GM12801 (cell line): ENCODE measurements around the gene RNMT.

Experiments used
- TF ChIP-seq, protein P1 (sequence below): IDR thresholded peaks from one replicate; pipeline ENCODE4 v1.5.1; 2011; ENCODE audit warnings: control low read depth; ENCODE audit not compliant: insufficient read length; ENCODE audit errors: extremely low read depth

Gene RNMT

DNA sequence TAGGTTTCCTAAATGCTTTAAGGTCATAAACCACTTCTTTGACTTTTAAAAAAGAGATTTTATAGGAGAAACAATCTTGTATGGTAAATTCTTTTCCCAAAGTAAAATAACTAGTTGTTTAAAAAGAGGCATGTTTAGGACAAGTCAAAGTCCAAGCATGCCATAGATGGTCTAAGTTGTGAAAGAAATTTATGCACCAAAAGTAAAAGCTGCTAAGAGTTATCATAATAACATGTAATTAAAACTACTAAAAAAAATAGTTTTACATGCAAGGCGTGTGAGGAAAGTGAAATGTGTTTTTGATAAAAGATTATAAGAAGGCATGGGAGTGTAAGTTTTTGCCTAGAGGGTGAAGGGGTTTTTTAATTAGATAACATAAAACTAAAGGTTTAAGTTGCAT is 22.6 kb upstream of the RNMT start:
- TF ChIP-seq, protein P1, sequence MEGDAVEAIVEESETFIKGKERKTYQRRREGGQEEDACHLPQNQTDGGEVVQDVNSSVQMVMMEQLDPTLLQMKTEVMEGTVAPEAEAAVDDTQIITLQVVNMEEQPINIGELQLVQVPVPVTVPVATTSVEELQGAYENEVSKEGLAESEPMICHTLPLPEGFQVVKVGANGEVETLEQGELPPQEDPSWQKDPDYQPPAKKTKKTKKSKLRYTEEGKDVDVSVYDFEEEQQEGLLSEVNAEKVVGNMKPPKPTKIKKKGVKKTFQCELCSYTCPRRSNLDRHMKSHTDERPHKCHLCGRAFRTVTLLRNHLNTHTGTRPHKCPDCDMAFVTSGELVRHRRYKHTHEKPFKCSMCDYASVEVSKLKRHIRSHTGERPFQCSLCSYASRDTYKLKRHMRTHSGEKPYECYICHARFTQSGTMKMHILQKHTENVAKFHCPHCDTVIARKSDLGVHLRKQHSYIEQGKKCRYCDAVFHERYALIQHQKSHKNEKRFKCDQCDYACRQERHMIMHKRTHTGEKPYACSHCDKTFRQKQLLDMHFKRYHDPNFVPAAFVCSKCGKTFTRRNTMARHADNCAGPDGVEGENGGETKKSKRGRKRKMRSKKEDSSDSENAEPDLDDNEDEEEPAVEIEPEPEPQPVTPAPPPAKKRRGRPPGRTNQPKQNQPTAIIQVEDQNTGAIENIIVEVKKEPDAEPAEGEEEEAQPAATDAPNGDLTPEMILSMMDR, result no peak

DNA sequence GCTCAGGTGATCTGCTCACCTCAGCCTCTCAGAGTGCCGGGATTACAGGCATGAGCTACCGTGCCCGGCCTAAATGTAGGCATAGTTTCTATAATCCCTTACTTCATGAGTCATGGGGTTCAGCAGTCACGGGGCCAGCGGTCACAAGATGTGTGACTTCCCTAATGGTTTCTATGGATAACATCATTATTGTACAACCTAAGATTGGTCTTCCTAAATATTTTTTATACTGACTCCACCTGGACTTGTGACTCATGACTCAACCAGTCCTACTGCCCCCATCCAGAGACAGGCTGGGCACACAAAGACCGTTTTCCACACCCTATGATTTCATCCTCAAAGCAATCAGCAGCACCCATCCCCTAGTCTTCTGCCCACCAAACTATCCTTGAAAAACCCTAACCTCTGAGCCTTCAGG is 16.1 kb upstream of the RNMT start:
- TF ChIP-seq, protein P1, result no peak

DNA sequence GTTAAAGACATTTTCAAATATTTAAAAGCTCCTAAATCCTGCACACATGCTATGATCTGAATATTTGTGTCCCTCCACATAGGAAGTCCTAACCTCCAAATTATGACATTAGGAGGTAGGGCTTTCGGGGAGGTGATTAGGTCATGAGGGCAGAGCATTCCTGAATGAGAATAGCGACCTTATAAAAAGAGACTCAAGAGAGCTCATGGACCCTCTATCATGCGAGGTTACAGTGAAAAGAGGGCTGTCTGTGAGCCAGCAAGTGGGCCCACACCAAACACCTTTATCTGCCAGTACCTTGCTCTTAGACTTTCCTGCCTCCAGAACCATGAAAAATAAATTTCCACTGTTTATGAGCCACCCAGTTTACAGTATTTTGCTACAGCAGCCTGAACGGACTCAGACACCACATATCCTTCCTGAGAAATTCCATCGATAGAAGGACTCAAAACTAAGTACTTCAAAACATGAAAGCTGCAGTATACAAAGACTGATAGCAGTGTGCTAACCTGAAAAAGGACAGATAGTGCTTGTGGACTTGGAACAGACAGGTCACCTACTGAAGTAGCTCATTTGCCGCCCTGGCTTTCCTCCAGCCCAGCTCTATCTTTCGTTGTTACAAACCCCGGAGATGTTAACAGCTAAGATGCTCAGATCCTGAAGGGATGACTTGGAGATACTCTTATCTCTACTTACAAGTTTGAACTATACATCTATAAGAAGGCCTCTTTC is 13.9 kb upstream of the RNMT start:
- TF ChIP-seq, protein P1, result no peak

DNA sequence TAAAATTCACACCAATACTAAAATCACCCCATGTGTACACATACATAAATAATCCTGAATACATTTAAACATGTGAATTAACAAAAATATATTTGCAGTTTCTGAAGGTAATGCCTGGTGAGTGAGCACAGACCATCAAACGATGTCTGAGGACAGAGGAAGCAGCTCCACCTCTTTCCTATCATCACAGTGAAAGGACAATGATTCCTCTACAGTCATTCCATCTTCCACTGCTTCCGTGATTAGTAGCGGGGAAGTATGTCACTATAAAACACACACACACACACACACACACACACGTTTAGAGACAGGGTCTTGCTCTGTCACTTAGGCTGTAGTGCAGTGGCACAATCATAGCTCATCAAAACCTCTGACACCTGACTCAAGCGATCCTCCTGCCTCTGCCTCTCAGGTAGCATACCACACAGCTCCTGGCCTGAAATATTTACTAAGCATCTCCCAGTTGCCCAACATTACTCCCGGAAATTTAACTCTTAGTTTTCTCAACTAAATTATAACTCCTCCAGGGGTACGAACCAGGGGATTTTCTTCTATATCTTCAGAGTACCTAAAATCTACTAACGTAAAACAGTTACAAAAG is 12.9 kb upstream of the RNMT start:
- TF ChIP-seq, protein P1, result no peak

DNA sequence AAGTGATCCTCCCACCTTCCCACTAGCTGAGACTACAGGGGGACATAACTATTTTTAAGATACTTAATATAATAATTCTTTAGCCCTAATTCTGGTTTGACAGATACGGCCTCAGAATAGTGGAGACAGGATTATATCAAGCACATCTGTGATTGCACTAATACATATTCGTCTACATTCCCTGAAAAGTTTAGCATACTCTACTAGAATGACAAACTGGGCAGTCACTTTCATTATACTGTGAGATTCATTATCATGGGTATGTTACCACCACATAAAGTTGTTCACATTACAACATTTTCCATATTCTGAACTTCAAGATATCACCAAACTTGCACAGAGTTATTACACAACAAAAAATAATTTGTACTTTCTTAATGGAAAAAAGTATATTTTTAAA is 11.1 kb upstream of the RNMT start:
- TF ChIP-seq, protein P1, result no peak

DNA sequence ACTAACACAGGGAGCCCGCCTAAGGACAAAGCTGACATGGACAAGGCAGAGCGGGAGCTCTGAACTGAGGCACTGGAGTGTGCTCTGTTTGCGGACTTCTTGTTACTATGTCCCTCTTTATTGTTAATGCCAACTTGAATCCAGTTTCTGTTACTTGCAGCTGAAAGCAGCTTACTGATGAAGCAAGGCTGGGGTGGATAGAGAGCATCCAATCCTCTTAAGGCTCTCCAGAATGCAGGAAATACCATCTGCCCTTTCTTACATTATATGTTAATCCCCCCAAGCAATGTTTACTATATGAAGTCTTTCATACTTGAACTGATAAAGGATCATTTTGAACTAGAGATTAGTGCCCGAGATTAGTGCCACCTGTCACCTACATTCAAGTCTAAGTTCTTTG is 9.6 kb upstream of the RNMT start:
- TF ChIP-seq, protein P1, result no peak

DNA sequence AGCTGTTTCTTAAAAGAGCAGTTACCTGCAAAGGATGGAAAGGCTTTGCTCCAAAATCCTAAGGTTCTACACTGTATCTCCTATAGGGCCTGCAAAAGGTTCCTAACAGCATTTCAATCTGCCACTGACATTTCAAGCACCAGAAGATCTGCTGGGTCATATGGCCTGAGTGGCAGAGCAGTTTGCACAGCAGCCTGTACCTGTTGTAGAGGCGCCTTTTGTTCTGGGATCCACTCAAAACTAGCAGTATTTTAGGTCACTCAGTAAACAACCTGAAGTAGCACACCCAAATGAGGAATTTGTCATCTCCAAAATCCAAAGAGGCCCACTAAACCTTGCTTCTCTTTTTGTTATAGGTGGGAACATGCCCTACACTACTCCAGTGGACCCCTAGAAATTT is 6.3 kb upstream of the RNMT start:
- TF ChIP-seq, protein P1, result no peak
